GM12878 (cell line): ENCODE data around the gene PRAC2. TPM values are rescaled to one million over a fixed set of nuclear protein-coding genes. Genes with fewer than 3 reads are reported as not detected.

Experiments
- ATAC-seq: fragments of 200-7000 bp; cut with Tn5 transposase; 3 replicates; pipeline ENCODE4 v1.9.1; 2020; ENCODE audit warnings: mild to moderate bottlenecking, moderate library complexity
- BruUV-seq: library from RNA; stranded (reverse); fragments of 400-500 nt; replicated peaks from 2 replicates; lab custom pipeline; 2021; lab: Mats Ljungman, UMichigan
- CTCF ChIA-PET: fragments of 300-600 bp; sonication (Branson Sonifier 250); formaldehyde crosslinking; extraction: SDS; loops from one replicate; lab custom pipeline; 2021; ENCODE audit warnings: inconsistent platforms; lab: Yijun Ruan, JAX
- POLR2A ChIA-PET: fragments of 350-600 bp; formaldehyde crosslinking; extraction: SDS; loops from one replicate; lab custom pipeline; 2021; ENCODE audit warnings: inconsistent platforms; lab: Charles Lee
- RAD21 ChIA-PET: fragments of 300-600 bp; sonication (Branson Sonifier 250); formaldehyde crosslinking; loops from one replicate; lab custom pipeline; 2023; ENCODE audit warnings: antibody characterized with exemption; ENCODE audit not compliant: unreplicated experiment; lab: Charles Lee
- SMC1A ChIA-PET: fragments of 300-600 bp; sonication (Branson Sonifier 250); formaldehyde crosslinking; loops from one replicate; lab custom pipeline; 2023; ENCODE audit not compliant: unreplicated experiment, uncharacterized antibody; lab: Charles Lee
- DNase-seq: peaks from one replicate; pipeline ENCODE4 v3.0.0-alpha.2; 2011; ENCODE audit warnings: low read depth, low spot score
- FAIRE-seq: peaks from 3 replicates; lab custom pipeline; 2011; peaks lifted over from hg19 to GRCh38; lab: Jason Lieb, UNC
- H2AFZ ChIP-seq: 2 replicates; pipeline ENCODE4 v1.6.0; 2011; ENCODE audit warnings: low read depth, low read length, control low read depth; ENCODE audit not compliant: control insufficient read depth
- H3K27ac ChIP-seq: 2 replicates; pipeline ENCODE4 v1.5.1; 2011; ENCODE audit warnings: control low read depth; ENCODE audit not compliant: control insufficient read depth, insufficient read depth
- H3K27me3 ChIP-seq, 2 experiments: replicated peaks in 1 of 2; 2 replicates each; pipeline versions ENCODE4 v1.6.0 to v1.6.1; 2011; ENCODE audit warnings: low read length in 1 of 2; ENCODE audit not compliant: control insufficient read depth in 2 of 2, insufficient read depth in 2 of 2
- H3K36me3 ChIP-seq, 2 experiments: 2 replicates each; pipeline ENCODE4 v1.5.1; 2011; ENCODE audit warnings: low read length in 1 of 2; ENCODE audit not compliant: control insufficient read depth in 2 of 2, insufficient read depth in 2 of 2
- H3K4me1 ChIP-seq: 2 replicates; pipeline ENCODE4 v1.6.1; 2011; ENCODE audit warnings: mild to moderate bottlenecking, low read length, moderate library complexity, mixed read lengths; ENCODE audit not compliant: control insufficient read depth, insufficient read depth
- H3K4me2 ChIP-seq: 2 replicates; pipeline ENCODE4 v1.6.0; 2011; ENCODE audit warnings: control low read depth; ENCODE audit not compliant: control insufficient read depth, insufficient read depth
- H3K4me3 ChIP-seq: fragments of 200-600 bp; sonication (generic); 2 replicates; pipeline ENCODE4 v1.5.1; 2016
- H3K79me2 ChIP-seq: 2 replicates; pipeline ENCODE4 v1.6.0; 2011; ENCODE audit warnings: low read length; ENCODE audit not compliant: control insufficient read depth, insufficient read depth
- H3K9ac ChIP-seq: 2 replicates; pipeline ENCODE4 v1.8.0; 2011; ENCODE audit warnings: low read length, control low read depth, mixed read lengths; ENCODE audit not compliant: control insufficient read depth, insufficient read depth
- H3K9me3 ChIP-seq: replicated peaks from 3 replicates; pipeline ENCODE4 v1.5.1; 2011; ENCODE audit warnings: mild to moderate bottlenecking, low read length; ENCODE audit not compliant: control insufficient read depth, insufficient read depth
- H4K20me1 ChIP-seq: 2 replicates; pipeline ENCODE4 v1.6.0; 2011; ENCODE audit not compliant: control insufficient read depth, insufficient read depth
- EZH2 ChIP-seq: IDR thresholded peaks from 2 replicates; pipeline ENCODE4 v1.6.1; 2012; ENCODE audit warnings: low read depth, mild to moderate bottlenecking, control low read depth, inconsistent platforms, low read length, borderline replicate concordance; ENCODE audit not compliant: control insufficient read depth
- NR2F1 ChIP-seq: fragments of 450-650 bp; conservative IDR thresholded peaks from 2 replicates; pipeline ENCODE4 v1.6.1; 2017; ENCODE audit warnings: mild to moderate bottlenecking
- STAT3 ChIP-seq: IDR thresholded peaks from 2 replicates; pipeline ENCODE4 v1.6.1; 2011; ENCODE audit warnings: low read depth, low read length, improper control_type of control experiment
- WGBS: methylation state at CpG from one replicate; pipeline ENCODE4 v1.1.6; 2016; ENCODE audit warnings: low lambda C conversion rate; ENCODE audit not compliant: insufficient replicate concordance, insufficient coverage; ENCODE audit errors: missing lambda C conversion rate; 5-methylcytosine and 5-hydroxymethylcytosine counted together
- in situ Hi-C: fragments of 300-500 bp; cut with MboI; formaldehyde crosslinking; loops from 9 replicates; pipeline ENCODE4 v1.14.3; 2018; ENCODE audit warnings: mixed read lengths
- intact Hi-C: fragments of 100-400 bp; cut with micrococcal nuclease; formaldehyde crosslinking; loops from one replicate; pipeline ENCODE4 v1.14.2; 2022; ENCODE audit not compliant: unreplicated experiment
- polyA plus RNA-seq, 11 experiments: library from polyadenylated mRNA; depleted of rRNA in 4 of 11; unstranded in 6 of 11; stranded (reverse) in 5 of 11; fragments of >200 nt; fragmentation: Nextera tagmentation in 4 of 11; fragmentation: Illumina TruSeq in 1 of 11; extraction: Ambion mirVana in 4 of 11; extraction: Trizol in 1 of 11; gene quantifications; 1 replicate in 1 of 11; 2 replicates in 10 of 11; pipeline versions ENCODE4 v1.2.1 to v1.2.3, GENCODE V29; 2011 to 2016; ENCODE audit warnings: inconsistent platforms in 2 of 11, missing spikeins in 2 of 11, low read depth in 1 of 11
- total RNA-seq, 4 experiments: library from RNA; depleted of rRNA in 3 of 4; stranded (reverse); fragments of >200 nt in 3 of 4; fragmentation: Illumina TruSeq in 1 of 4; extraction: Trizol in 1 of 4; gene quantifications; 2 replicates each; pipeline versions ENCODE4 v1.2.1 to v1.2.3, GENCODE V29; 2013 to 2021
- TF ChIP-seq, protein P1 (sequence below): fragments of 450-650 bp; IDR thresholded peaks from 2 replicates; pipeline ENCODE4 v1.6.1; 2018; ENCODE audit warnings: mild to moderate bottlenecking, low read depth, moderate library complexity; ENCODE audit not compliant: partially characterized antibody
- TF ChIP-seq, protein P2 (sequence below): IDR thresholded peaks from 2 replicates; pipeline ENCODE4 v1.6.1; 2011; ENCODE audit warnings: mild to moderate bottlenecking, low read depth, low read length, moderate library complexity; ENCODE audit not compliant: insufficient replicate concordance

Gene PRAC2
- total and polyA plus RNA-seq, 10 of the 15 experiments (the other 5 are each of a cell fraction or from before 2014, with no cell fraction given): 0.31 TPM; not detected in 9

DNA sequence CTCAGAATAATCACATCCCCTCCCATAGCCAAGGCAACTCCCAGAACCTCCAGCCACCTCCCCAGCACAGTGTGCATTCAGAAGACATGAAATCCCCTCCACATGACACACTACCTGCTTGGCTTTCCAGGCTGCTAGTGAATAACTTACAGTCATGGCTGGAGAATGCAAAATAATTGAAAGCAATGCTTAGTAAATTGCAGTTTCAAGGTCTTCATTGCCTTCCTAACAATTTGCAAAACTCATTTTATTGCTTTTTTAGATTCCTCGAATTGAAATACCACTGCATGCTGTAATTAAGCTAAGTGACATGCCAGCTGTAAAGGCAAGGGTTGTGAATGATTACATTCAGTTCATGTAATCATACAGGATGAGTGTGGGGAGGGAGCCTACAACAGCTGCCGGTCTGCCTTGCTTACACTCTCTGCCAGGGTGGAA lies 34.6 kb downstream of the PRAC2 start:
- WGBS: 25% methylated on average over 2 of the region's 2 CpGs
- in situ Hi-C loops (no loop called here), intact Hi-C loops (no loop called here)
- TF ChIP-seq EZH2: no peak
- TF ChIP-seq STAT3: no peak
- no peak for TF ChIP-seq NR2F1
- Histone ChIP-seq H3K4me3 (no peak overlapping the region), H3K27me3 (peaks cover 18 to 21% of the 10 kb centered on the region in 2 experiments), H3K9me3 (no peaks in the 10 kb centered on the region), H3K36me3 (no peaks in the 10 kb centered on the region), H3K27ac (no peak overlapping the region), H2AFZ (no peak overlapping the region), H3K9ac (no peak overlapping the region), H3K4me2 (no peak overlapping the region), H3K79me2 (no peaks in the 10 kb centered on the region), H4K20me1 (peaks cover 2% of the 10 kb centered on the region; the same call in 1 of the 2 replicates), H3K4me1 (no peaks in the 10 kb centered on the region)
- RAD21 ChIA-PET: no interaction called here
- no peak for FAIRE-seq
- no peak for DNase-seq
- no peak for ATAC-seq
- POLR2A ChIA-PET: no interaction called here
- BruUV-seq: no TSS peak
- CTCF ChIA-PET: interaction anchor here (1.0 to 2.7 kb wide), 3 partner anchors 25 to 34 kb away, joined by 3 to 13 read pairs (median 4); partner anchors contain the start of gene PRAC2
- SMC1A ChIA-PET: no interaction called here

DNA sequence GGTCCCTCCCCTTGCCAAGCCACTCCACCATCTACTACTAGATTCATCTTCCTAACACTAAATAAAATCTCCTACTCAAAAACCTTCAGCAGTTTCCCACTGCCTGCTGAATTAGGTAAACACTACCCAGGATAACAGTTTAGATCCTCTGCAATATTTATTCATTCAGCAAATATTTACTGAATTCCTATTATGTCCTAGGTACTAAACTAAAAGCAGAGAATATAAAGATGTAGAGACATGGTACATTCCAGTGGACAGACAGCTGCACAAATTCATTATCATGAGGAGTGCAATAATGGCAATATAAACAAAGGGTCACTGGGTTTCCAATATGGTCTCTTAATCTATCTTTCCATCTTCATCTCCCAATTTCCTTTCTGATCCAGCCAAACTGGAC lies 36.3 kb downstream of the PRAC2 start:
- Histone ChIP-seq H3K27ac (no peak overlapping the region), H3K27me3 (peaks cover 5 to 12% of the 10 kb centered on the region in 2 experiments; a peak in 3 of 4 replicates), H2AFZ (no peak overlapping the region), H3K9ac (no peak overlapping the region), H3K79me2 (no peaks in the 10 kb centered on the region), H3K4me2 (no peak overlapping the region), H3K4me1 (no peaks in the 10 kb centered on the region), H4K20me1 (no peaks in the 10 kb centered on the region), H3K4me3 (no peak overlapping the region), H3K9me3 (no peaks in the 10 kb centered on the region), H3K36me3 (no peaks in the 10 kb centered on the region)
- no TSS peak for BruUV-seq
- ChIA-PET POLR2A (no interaction called here), RAD21 (no interaction called here), CTCF (interaction anchor here (1.2 to 2.7 kb wide), 3 partner anchors 11 to 36 kb away, joined by 3 to 13 read pairs (median 4); partner anchors contain the start of gene PRAC2), SMC1A (no interaction called here)
- no peak for ATAC-seq
- FAIRE-seq: no peak
- no peak for DNase-seq
- in situ Hi-C loops: no loop called here
- TF ChIP-seq, protein P1, sequence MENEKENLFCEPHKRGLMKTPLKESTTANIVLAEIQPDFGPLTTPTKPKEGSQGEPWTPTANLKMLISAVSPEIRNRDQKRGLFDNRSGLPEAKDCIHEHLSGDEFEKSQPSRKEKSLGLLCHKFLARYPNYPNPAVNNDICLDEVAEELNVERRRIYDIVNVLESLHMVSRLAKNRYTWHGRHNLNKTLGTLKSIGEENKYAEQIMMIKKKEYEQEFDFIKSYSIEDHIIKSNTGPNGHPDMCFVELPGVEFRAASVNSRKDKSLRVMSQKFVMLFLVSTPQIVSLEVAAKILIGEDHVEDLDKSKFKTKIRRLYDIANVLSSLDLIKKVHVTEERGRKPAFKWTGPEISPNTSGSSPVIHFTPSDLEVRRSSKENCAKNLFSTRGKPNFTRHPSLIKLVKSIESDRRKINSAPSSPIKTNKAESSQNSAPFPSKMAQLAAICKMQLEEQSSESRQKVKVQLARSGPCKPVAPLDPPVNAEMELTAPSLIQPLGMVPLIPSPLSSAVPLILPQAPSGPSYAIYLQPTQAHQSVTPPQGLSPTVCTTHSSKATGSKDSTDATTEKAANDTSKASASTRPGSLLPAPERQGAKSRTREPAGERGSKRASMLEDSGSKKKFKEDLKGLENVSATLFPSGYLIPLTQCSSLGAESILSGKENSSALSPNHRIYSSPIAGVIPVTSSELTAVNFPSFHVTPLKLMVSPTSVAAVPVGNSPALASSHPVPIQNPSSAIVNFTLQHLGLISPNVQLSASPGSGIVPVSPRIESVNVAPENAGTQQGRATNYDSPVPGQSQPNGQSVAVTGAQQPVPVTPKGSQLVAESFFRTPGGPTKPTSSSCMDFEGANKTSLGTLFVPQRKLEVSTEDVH: no peak
- TF ChIP-seq, protein P2, sequence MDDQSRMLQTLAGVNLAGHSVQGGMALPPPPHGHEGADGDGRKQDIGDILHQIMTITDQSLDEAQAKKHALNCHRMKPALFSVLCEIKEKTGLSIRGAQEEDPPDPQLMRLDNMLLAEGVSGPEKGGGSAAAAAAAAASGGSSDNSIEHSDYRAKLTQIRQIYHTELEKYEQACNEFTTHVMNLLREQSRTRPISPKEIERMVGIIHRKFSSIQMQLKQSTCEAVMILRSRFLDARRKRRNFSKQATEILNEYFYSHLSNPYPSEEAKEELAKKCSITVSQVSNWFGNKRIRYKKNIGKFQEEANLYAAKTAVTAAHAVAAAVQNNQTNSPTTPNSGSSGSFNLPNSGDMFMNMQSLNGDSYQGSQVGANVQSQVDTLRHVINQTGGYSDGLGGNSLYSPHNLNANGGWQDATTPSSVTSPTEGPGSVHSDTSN: no peak
- intact Hi-C loops: no loop called here
